SJCRH30 (cell line): ENCODE measurements around the gene NOC2L. TPM values are rescaled to one million over a fixed set of nuclear protein-coding genes. Genes with fewer than 3 reads are reported as not detected.

Experiments
- DNase-seq, 2 experiments: peaks; one replicate each; pipeline ENCODE4 v3.0.0-alpha.2; 2015 to 2020
- H3K27ac ChIP-seq: fragments of 250-450 bp; sonication (Bioruptor Pico); 2 replicates; pipeline ENCODE4 v1.5.1; 2020; ENCODE audit warnings: mild to moderate bottlenecking, moderate library complexity
- H3K27me3 ChIP-seq: fragments of 250-450 bp; sonication (Bioruptor Pico); 2 replicates; pipeline ENCODE4 v1.5.1; 2020; ENCODE audit warnings: mild to moderate bottlenecking, moderate library complexity
- H3K36me3 ChIP-seq: fragments of 250-450 bp; sonication (Bioruptor Pico); 2 replicates; pipeline ENCODE4 v1.5.1; 2020; ENCODE audit warnings: mild to moderate bottlenecking, moderate library complexity
- H3K4me1 ChIP-seq: fragments of 250-450 bp; sonication (Bioruptor Pico); 2 replicates; pipeline ENCODE4 v1.5.1; 2020; ENCODE audit warnings: mild to moderate bottlenecking, moderate library complexity
- H3K4me3 ChIP-seq: fragments of 250-450 bp; sonication (Bioruptor Pico); 2 replicates; pipeline ENCODE4 v1.5.1; 2020; ENCODE audit warnings: mild to moderate bottlenecking, moderate library complexity
- H3K9me3 ChIP-seq: fragments of 250-450 bp; sonication (Bioruptor Pico); replicated peaks from 2 replicates; pipeline ENCODE4 v1.5.1; 2020; ENCODE audit warnings: mild to moderate bottlenecking, moderate library complexity
- total RNA-seq: library from RNA; depleted of rRNA; stranded (reverse); fragments of >200 nt; shearing (Covaris generic); gene quantifications from 2 replicates; pipeline ENCODE4 v1.2.3, GENCODE V29; 2014

The NOC2L gene
- total RNA-seq, 1 experiment from 2014 or later: 147 TPM

DNA sequence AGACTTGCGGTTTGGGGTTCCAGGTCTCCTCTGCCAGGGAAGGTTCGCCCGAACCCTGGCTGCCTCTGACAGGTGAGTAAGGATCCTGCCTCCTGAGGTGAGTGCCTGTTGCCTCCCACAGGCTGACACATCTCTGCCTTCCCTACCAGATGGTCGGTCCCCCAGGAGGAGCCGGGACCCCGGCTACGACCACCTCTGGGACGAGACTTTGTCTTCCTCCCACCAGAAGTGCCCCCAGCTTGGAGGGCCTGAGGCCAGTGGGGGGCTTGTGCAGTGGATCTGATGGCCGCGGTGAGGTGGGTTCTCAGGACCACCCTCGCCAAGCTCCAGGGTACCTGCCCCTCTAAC is 15.2 kb upstream of the NOC2L start:
- no peak for DNase-seq
- Histone ChIP-seq H3K9me3 (0 out of 2 replicates have a peak, but pooled peaks cover 3% of the 10 kb centered on the region), H3K27ac (no peak overlapping the region), H3K4me1 (peaks cover 2% of the 10 kb centered on the region; the same call in 1 of the 2 replicates), H3K36me3 (no peaks in the 10 kb centered on the region), H3K4me3 (no peak overlapping the region), H3K27me3 (peaks cover 3% of the 10 kb centered on the region; the same call in 1 of the 2 replicates)

DNA sequence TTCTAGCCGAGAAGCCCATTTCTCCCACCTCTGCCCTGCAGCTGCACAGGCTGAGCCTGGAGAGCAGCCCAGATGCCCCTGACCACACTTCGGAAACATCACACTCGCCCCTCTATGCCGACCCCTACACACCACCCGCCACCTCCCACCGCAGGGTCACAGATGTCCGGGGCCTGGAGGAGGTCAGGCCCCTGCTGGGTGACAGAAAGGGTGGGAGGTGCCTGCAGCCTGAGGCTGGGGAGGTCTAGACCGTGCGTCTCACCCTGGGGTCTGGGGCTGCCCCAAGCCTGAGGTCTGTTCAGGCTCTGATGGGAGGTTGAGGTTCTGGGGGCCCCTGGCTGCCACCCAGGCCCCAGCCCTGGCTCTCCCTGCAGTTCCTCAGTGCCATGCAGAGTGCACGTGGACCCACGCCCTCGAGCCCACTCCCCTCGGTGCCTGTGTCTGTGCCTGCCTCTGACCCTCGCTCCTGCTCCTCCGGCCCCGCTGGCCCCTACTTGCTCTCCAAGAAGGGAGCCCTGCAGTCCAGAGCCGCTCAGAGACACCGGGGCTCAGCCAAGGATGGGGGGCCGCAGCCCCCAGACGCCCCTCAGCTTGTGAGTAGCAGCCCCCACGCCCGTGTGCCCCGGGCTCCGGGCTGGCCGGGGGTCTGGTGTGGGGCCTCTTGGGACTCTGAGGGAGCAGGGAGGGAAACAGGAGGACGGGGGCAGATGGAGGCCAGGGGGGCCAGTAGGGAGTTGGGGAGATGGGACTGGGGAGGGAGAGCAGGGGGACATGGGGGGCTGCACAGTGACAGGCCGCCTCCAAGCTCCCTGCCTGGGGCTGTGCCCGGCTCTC is 14.6 kb upstream of the NOC2L start:
- Histone ChIP-seq H3K27ac (no peak overlapping the region), H3K4me3 (no peak overlapping the region), H3K36me3 (no peaks in the 10 kb centered on the region), H3K27me3 (peaks cover 3% of the 10 kb centered on the region; the same call in 1 of the 2 replicates), H3K4me1 (peaks cover 2% of the 10 kb centered on the region; the same call in 1 of the 2 replicates), H3K9me3 (0 out of 2 replicates have a peak, but pooled peaks cover 3% of the 10 kb centered on the region)
- DNase-seq: no peak

DNA sequence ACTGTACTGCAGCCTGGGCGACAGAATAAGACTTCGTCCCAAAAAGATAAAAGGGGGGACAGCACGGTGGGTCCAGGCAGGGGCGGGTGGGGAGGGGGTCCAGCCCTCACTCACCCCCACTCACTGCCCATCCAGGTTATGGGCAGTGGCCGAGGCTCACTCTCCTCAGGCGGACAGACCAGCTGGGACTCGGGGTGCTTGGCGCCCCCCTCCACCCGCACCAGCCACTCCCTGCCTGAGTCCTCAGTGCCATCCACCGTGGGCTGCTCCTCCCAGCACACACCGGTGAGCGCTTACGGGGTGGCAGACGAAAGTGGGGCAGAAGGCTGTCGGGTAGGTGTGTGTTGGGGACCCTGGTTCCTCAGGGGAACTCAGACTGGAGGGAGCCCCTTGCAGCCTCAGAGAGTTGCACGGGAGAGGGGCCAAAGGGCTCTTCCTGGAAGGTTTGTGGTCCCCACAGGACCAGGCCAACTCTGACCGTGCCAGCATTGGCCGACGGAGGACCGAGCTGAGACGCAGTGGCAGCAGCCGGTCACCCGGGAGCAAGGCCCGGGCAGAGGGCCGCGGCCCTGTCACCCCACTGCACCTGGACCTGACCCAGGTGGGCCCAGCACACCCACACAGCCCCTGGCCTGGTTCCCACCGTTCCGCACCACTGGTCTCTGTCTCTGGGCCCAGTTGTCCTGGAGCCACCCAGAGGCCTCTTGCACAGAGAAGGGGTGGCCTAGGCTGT is 13.8 kb upstream of the NOC2L start:
- Histone ChIP-seq H3K27ac (no peak overlapping the region), H3K36me3 (no peaks in the 10 kb centered on the region), H3K4me3 (no peak overlapping the region), H3K9me3 (no peaks in the 10 kb centered on the region), H3K27me3 (peaks cover 3% of the 10 kb centered on the region; the same call in 1 of the 2 replicates), H3K4me1 (peaks cover 2% of the 10 kb centered on the region; the same call in 1 of the 2 replicates)
- no peak for DNase-seq

DNA sequence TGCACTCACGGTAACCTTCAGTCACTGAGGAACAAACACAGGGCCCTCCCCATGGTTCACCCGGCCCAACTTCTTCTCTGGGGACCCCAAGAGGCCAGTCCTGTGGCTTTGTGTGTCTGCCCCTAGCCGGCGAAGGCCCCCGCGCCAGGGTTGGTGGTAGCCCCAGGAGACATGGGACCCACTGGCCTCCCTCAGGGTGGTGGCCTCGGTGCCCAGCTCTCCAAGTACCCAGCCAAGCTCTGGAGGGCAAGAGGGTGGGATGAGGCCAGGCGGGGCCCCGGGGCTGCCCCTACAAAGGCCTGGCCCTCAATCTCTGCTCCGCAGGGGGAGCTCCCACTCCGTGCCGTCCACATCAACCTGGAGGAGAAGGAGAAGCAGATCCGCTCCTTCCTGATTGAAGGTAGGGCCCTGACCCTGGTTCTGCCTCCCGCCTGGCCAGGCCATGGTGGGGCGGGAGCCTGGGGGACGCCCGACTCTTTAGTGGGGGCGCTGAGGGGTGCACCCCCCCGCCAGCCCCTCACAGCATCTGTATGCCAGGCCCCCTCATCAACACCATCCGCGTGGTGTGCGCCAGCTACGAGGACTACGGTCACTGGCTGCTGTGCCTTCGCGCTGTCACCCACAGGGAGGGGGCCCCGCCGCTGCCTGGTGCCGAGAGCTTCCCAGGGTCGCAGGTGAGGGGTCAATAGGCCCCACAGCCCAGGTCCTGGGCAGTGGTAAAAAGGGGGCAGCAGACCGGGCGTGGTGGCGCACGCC is 12.9 kb upstream of the NOC2L start:
- Histone ChIP-seq H3K4me1 (peaks cover 2% of the 10 kb centered on the region; the same call in 1 of the 2 replicates), H3K4me3 (no peak overlapping the region), H3K9me3 (no peaks in the 10 kb centered on the region), H3K27me3 (peaks cover 3% of the 10 kb centered on the region; the same call in 1 of the 2 replicates), H3K36me3 (no peaks in the 10 kb centered on the region), H3K27ac (no peak overlapping the region)
- DNase-seq: no peak

GRCh38 chr1:970973-971730 is 12.1 kb upstream of the NOC2L start:
- Histone ChIP-seq H3K4me3 (no peak overlapping the region), H3K4me1 (no peaks in the 10 kb centered on the region; the same call in 1 of the 2 replicates), H3K27me3 (peaks cover 3% of the 10 kb centered on the region; the same call in 1 of the 2 replicates), H3K36me3 (no peaks in the 10 kb centered on the region), H3K27ac (no peak overlapping the region), H3K9me3 (no peaks in the 10 kb centered on the region)
- no peak for DNase-seq

- Histone ChIP-seq H3K36me3 (no peaks in the 10 kb centered on the region), H3K27me3 (peaks cover 3% of the 10 kb centered on the region; the same call in 1 of the 2 replicates)
- no peak for DNase-seq
Observed at GRCh38 chr1:970242-970972, 11.4 kb upstream of the NOC2L start.

GRCh38 chr1:969260-969855 is 10.3 kb upstream of the NOC2L start:
- Histone ChIP-seq H3K4me1 (no peaks in the 10 kb centered on the region), H3K36me3 (no peaks in the 10 kb centered on the region), H3K27me3 (no peaks in the 10 kb centered on the region), H3K9me3 (no peaks in the 10 kb centered on the region), H3K27ac (no peak overlapping the region), H3K4me3 (no peak overlapping the region)
- DNase-seq: no peak

More at GRCh38 chr1:970242-970972, 11.4 kb upstream of the NOC2L start:
- H3K4me1 ChIP-seq: no peaks in the 10 kb centered on the region
- no peaks in the 10 kb centered on the region for H3K9me3 ChIP-seq
- H3K4me3 ChIP-seq: no peak overlapping the region
- H3K27ac ChIP-seq: no peak overlapping the region

DNA sequence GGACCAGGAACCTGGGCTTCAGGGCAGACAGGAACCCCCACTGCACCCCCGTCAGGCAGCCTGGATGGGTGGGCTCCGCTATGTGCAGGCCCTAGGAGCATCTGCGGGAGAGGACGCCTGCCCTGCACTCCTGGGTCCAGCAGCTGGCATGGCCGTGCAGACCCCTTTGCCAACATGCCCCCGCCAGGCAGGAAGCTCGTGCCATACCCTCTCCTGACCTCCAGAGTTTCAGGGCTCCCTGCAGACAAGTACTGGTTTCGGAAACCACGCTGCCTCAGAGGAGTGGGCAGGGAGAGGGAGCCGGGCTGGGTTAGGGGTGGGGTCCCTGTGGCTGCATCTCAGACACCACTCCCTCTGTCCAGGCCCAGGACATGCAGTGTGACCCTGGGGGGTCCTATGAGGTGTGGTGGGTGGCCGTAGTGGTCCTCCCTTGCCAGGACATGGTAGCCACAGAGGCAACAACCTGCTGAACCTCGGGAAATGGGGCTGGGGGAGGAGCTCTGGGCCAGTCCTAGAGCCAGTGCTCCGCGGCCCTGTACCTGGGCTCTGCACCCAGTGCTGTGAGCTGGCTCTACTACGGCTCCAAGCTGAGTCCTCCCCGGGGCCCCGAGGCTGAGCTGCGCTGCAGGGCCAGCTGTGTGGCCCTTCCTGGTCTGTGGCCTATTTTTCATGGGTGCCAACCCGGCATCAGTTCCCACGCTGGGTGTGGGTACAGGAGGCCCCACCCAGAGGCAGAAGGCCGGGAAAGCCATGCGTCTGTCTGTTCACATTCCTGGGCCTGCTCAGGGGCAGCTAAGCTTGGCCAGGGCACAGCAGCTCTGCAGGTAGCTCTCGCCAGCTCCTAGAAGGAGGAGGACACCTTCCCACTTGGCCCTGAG is 8.6 kb upstream of the NOC2L start:
- no peak overlapping the region for H3K27ac ChIP-seq
- no peaks in the 10 kb centered on the region for H3K9me3 ChIP-seq
- no peaks in the 10 kb centered on the region for H3K36me3 ChIP-seq
- no peak for DNase-seq
- H3K27me3 ChIP-seq: no peaks in the 10 kb centered on the region
- H3K4me3 ChIP-seq: no peak overlapping the region
- H3K4me1 ChIP-seq: no peaks in the 10 kb centered on the region

- peak; percentile 38 to 39 for DNase-seq
- Histone ChIP-seq H3K4me1 (no peaks in the 10 kb centered on the region), H3K4me3 (peak overlapping the region; percentile 48), H3K27me3 (no peaks in the 10 kb centered on the region), H3K9me3 (no peaks in the 10 kb centered on the region), H3K36me3 (no peaks in the 10 kb centered on the region), H3K27ac (no peak overlapping the region)
Observed at GRCh38 chr1:966704-967300, 7.7 kb upstream of the NOC2L start.

- H3K4me1 ChIP-seq: no peaks in the 10 kb centered on the region
- DNase-seq: no peak
- peak within 1 kb of the TSS; percentile 48 for H3K4me3 ChIP-seq
- H3K36me3 ChIP-seq: no peaks in the 10 kb centered on the region
- H3K27me3 ChIP-seq: no peaks in the 10 kb centered on the region
- no peaks in the 10 kb centered on the region for H3K9me3 ChIP-seq
- H3K27ac ChIP-seq: no peak within 1 kb of the TSS
Observed at GRCh38 chr1:966135-966703, 7.2 kb upstream of the NOC2L start, which contains the start of gene PLEKHN1. Gene PLEKHN1, plus strand, starts transcription at chr1:966482. Its CDS starts 50 bp downstream, at chr1:966532.

DNA sequence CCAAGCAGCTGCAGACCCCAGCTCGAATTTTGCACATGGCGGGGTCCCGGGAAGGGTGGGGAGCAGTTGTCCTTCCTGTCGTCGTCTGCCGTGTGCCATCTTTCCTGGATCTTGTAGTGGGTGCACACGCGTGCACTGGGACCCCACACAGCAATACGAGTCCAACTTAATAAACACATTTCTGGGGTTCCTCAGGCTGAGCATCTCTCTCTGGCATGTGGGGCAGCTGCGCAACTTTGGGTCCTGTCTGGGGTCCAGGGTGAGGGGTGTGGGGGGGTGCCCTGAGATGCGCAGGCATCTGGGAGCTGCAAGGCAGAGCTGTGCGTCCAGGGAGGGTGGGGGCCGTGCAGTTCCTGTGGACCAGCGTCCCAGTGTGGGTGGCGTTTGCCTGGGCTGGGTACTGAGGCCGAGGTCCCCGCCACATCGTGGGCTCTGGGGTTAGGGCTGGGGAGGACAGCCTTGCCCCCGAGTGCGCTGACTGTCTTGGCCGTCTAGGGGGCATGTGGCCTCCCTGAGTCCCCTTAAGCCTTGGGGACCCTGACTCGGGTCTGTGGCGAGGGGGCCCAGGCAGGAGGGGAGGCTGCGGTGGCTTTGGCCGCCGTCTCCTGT is 6.6 kb upstream of the NOC2L start:
- Histone ChIP-seq H3K4me3 (no peak overlapping the region), H3K9me3 (no peaks in the 10 kb centered on the region), H3K27me3 (no peaks in the 10 kb centered on the region), H3K36me3 (no peaks in the 10 kb centered on the region), H3K4me1 (no peaks in the 10 kb centered on the region), H3K27ac (no peak overlapping the region)
- DNase-seq: no peak
